ENCODE results near the gene AUTS2.
"Not testable (repeated sequence)": the region's sequence is repeated elsewhere in the genome, so short reads cannot be mapped to it uniquely, and the experiment has no call there.

Gene AUTS2

DNA sequence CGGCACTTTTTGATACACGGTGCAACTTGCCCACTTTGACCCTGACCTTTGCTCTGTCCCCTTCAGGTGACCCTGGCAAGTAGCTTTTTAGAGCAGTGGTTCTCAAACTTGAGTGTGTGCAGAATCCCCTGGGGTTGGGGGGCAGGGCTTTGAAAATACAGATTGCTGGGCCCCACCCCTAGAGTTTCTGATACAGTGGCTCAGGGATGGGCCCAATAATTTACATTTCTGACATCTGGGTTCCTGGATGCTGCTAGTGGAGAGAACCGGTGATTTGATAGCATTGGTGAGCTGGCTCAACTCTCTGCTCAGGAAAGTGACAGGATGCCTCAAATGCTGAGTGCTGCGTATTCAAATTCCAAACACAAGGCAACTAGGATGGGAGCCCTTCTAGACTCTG is 995.9 kb downstream of the AUTS2 start:
- DNase-seq (ENCODE audit: low read depth, low spot score): no peak

DNA sequence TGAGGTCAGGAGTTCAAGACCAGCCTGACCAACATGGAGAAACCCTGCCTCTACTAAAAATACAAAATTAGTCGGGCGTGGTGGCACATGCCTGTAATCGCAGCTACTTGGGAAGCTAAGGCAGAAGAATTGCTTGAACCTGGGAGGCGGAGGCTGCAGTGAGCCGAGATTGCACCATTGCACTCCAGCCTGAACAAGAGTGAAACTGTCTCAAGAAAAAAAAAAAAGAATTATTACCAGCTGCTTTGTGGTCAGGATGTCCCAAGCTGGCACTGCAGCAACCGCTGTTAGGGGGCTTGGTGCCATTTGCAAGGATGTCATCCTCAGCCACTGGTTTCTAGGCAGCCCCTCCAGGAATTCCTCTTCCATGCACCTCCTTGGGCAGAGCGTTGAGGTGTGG is 996.6 kb downstream of the AUTS2 start:
- not testable (repeated sequence) for DNase-seq (ENCODE audit: low read depth, low spot score)

DNA sequence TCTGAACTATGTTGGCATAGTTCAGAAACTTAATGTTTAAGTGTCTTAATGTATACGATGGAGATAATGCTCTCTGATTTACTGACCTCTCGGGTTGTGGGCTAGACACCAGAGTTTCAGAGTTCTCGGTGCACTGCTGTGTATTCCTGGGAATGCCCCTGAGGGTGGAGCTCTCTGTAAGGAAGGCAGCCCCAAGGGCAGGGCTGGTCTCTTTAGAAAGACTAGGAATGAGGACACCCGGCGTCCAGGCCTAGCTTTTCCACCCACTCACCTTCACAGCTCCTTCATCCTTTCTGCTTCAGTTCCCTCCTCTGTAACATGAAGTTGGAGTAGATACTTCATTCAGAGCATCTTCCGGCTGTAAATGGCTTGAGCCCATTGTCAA is 997.1 kb downstream of the AUTS2 start:
- no peak for DNase-seq (ENCODE audit: low read depth, low spot score)

DNA sequence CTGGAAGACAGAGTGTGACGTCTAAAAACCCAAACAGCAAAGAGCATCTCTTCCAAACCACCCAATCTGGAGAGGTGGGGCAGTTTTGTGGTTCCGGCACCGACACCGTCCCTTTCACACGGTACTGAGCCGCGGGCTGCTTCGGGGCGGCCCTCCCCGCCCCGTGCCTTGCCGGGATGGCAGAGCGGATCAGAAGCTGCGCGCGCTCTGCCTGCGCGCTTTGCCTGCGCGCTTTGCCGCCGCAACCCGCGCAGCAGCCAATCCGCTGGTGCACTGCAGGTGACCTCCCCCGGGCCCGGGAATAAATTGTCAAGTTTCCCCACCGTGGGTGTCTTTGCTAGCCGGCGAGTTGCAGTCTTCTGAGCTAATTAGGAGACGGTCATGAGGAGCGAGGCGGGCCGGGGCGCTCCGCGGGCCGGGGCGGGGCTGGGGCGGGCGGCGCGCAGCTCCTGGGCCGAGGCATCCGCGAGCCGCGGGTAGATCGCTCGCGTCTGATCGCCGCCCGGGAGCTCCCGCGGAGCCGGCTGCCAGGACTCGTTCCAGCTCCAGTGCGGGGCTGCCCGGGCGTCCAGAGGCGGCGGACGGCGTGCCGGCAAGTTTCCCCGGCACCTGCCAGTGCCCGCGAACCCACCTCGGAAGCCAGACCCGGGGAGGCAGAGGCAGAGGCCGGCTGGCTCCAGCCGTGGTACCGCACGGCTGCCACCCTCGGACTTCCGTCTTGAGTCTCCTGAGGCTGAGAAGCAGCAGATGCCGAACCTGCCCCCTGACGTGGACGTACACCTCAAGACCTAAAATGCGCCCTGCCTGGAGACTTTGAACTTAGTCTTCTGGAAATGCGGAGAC is 997.7 kb downstream of the AUTS2 start:
- DNase-seq (ENCODE audit: low read depth, low spot score): no peak

DNA sequence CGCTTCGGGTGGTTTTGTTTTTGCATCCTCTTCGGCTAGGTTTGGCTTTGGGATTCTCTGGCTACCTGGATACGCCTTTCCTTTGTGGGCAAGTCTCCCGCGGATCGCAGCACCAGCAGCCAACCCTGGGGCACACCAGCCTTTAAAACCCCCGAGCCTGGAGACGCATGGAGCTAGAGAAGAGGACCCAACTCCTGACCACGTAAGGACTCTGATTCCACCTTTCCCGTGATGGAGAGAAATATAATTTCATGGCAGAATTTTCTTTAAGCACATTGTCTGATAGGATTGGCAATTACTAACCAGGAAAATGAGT is 998.3 kb downstream of the AUTS2 start:
- DNase-seq (ENCODE audit: low read depth, low spot score): no peak

DNA sequence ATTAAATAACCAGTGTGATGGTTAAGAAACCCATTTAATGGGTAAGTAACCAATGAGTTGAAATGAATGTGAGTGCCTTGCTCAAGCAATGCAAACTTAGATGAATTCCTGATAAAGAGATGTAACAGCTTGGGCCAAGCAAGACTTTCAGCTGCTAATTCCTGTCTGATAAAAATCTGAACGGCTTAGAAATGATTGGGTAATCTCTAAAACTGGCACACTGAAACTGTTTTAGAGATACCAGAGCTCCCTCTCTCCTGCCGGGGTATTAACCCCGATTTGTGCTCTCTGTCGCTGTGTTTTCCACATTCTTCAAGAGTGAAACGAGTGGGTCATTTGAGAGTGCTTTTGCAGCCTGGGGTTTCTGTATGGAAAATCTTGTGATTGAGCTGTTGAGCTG is 998.8 kb downstream of the AUTS2 start:
- DNase-seq (ENCODE audit: low read depth, low spot score): no peak

DNA sequence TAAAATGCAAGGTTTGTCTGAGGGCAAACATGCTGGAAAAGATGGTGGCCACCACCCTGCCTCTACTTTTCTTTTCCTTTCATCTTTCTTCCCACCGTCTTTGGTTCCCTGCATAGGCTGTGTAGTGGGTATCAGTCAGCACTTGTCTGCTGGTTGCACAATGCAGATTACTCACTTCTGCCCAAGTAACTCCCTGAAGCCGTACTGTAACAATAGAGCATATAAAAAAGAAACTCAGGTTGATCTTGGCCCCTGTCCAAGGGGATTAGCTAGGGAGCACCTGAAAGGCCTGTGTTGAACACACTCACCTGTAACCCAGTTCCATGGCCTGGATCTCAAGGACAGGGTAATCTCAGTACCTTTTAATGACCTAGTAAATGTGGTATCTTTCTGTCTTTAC is 1000.7 kb downstream of the AUTS2 start:
- no peak for DNase-seq (ENCODE audit: low read depth, low spot score)

DNA sequence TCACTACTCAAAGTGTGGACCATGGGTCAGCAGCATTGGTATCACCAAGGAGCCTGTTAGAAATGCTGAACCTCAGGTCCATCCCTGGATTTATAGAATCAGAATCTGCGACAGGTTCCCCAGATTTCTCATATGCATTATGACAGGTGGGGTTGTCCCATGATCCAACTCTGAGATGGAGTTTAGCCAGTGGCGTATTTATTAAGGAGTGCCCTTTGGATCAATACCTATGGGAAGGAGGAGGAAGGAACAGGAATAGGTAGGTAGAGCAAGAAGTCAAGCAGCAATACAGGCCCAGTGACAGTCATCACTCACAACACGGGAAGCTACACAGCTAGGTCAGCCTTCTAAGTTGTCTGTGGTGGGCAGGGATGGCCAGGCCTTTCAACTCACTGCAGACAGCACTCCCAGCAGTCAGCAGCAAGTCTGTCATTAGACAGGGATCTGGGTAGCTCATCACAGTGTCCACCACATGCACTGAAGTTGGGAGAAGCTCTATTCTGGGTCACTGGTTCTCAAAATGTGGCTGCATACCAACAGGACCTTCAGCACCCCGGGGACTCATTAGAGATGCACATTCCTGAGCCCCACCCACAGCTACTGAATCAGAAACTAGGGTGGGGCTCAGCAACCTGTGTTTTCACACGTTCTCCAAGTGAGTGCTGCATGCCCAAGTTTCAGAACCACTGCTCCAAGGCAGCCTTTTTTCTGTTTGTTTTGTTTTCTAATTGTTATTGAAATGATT is 1001.3 kb downstream of the AUTS2 start:
- no peak for DNase-seq (ENCODE audit: low read depth, low spot score)

DNA sequence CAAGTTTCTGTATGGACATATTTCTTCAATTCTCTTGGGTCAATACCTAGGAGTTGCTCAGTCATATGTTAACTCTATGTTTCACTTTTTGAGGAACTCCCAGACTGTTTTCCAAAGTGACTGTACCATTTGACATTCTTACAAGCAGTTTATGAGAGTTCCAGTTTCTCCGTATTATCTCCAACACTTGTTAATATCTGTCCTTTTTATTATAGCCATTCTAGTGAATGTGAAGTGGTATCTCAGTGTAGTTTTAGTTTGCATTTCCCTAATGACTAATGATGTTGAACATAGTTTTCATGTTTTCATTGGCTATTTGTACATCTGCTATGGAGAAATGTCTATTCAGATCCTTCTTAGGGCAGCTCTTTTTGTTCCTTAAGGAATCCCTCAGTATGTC is 1002.7 kb downstream of the AUTS2 start:
- DNase-seq (ENCODE audit: low read depth, low spot score): no peak

DNA sequence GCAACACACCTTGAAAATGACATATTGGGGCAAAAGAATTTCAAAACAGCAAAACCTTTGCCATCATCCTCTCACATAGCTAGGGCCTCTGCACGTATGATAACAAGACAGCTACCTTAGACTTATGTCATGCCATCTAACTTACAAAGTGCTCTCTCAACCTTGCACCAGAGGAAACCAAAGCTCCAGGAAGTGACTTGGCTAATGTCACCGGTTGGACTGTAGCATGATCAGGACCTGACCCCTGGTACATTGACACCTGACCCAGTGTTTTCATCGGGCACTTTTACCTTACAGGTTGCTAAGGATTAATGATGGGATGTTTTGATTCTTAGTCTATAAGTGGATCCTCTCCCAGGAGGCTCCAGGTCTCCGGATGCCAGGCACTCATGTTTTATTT is 1003.8 kb downstream of the AUTS2 start:
- no peak for DNase-seq (ENCODE audit: low read depth, low spot score)

DNA sequence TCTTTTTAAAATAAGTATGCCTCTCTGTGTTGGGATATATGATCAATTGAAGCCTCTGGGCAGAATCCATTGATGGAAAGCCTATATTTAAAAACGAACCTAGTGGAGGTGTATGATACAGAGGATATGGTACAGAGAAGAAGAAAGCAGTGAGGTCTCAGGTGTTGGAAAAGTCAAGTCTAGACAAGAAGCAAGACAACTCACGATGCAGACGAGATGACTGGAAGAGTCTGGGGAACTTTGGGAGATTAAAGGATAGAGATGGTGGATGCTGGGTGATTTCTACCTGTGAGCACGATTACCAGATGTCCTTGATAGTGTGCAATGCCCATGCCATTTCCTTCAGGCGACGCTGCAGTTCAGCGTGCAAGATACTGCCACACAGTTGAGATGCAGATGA is 1009.0 kb downstream of the AUTS2 start:
- DNase-seq (ENCODE audit: low read depth, low spot score): no peak

DNA sequence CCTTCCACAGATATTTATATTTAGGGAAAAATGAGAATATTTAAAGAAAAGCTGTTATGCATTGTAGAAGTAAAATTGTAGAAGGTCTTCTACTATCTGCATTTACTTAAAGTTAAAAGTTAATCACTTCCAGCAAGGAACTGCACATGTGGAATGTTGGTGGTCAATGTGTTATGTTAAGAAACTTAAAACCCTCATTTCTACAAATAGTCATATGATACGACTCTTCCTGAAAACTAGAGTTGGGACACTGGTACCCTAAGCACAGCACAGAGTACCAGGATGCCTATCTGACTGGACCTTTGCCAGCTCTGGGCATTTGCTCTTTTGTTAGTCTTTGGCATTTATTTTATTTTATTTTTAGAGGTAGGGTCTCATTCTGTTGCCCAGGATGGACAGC is 1009.5 kb downstream of the AUTS2 start:
- DNase-seq (ENCODE audit: low read depth, low spot score): no peak

DNA sequence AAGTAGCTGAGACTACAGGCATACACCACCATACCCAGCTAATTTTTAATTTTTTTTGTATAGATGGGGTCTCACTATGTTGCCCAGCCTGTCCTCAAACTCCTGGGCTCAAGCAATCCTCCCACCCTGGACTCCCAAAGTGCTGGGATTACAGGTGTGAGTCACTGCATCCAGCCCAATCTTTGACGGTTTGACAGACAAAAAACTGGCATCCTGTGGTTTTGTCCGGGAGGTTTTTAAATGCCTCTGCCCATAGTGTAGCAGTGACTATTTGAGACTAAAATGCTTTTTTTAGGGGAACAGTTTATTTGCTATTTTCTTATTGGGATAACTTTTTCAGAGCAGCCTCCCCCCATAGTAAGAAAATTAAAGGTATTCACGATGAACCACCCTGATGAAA is 1010.0 kb downstream of the AUTS2 start:
- DNase-seq (ENCODE audit: low read depth, low spot score): no peak

DNA sequence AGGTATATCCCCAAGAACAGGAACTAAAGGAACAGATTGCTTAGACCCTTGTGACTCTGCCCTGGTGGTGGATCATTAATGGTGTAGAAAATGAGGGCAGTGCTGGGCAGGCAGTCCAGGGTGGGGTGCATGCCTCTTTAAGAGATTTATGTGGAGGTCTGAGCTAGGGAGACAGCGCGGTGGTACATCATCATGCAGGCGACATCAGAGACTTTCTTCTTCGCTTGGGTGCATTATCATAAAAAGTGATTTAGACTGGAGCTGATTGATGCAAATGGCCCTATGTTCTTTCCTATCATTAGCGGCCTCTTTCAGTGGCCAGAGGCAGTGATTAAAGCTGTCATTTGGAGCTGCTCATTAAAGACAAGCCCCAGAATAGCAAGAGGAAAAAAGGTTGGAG is 1014.5 kb downstream of the AUTS2 start:
- DNase-seq (ENCODE audit: low read depth, low spot score): no peak

DNA sequence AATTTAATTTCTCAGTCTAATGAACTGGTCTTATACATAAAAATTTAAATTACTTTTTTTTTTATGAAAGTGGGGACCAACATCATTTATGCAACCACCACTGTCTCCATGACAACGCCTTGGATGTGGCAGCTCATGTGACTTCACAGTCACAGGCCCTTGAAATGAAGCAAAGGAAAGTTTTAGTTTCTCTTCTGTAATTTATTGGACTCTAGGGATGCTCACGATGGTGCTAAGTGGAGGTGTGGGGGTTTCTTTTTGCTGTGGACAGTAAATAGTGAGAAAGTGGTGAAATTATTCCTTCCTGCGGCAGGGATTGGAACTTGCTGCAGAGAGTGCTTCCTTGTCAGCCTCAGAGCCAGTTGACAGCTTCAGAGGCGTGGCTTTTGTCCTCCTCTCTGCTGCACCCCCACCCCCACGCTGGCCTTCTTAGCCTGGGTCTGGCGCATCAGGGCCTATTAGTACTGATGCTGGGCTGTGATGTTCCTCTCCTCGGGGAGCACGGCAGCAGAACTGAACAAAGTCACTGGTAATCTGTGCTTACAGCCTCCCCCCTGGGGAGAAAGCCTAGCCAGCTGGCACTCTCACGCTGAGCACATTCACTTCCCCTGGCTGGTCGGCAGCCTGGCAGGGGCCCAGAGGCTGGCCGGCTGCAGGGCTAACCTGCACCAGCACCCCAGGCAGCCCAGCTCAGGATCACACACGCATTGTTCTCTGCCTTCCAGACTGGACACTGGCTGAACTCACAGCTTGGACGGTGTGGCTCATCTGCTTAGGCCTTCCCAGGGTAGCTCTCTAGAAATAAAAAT is 1016.2 kb downstream of the AUTS2 start:
- no peak for DNase-seq (ENCODE audit: low read depth, low spot score)

DNA sequence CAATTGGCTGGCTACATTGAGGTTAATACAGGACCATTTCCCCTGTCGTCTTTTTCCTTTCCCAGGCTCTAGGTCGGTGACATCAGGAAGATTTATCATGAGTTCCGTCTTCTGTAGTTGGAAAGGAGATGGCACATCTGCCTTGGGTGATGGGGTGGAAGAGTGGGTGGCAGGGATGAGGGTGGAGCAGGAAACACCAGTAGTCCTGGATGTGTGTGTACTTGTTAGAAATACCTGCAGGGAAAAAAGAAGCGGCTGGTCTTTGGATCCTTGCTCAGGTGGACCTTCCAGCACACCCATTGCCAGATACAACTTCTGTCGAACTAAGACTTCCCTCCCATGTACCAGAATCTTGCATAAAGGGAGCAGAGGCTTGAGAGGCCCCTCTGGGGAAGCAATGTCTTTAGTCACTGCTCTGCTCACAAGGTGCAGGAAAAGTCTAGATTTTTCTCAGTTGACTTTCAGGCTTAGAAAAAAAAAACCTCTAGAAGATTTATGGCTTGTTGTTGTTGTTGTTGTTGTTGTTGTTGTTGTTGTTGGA is 1016.9 kb downstream of the AUTS2 start:
- DNase-seq (ENCODE audit: low read depth, low spot score): no peak

DNA sequence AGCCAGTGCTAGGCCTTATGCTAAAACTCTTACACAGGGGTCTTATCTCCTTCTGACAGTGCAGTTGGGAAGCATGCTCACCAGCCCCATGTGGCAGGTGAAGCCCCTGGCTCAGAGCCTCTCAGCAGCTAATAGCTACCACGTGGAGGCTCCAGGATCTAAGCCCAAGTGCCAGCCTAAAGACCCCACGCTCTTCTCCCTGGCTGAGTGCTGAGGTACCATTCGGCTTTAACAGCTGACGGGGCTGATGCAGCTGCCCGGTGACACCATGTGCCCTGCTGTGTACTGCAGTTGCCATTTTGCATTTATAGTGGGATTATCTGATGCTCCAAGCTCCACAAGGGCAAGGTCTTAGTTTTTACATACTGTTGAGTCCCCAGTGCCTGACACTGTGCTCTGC is 1017.9 kb downstream of the AUTS2 start:
- no peak for DNase-seq (ENCODE audit: low read depth, low spot score)

DNA sequence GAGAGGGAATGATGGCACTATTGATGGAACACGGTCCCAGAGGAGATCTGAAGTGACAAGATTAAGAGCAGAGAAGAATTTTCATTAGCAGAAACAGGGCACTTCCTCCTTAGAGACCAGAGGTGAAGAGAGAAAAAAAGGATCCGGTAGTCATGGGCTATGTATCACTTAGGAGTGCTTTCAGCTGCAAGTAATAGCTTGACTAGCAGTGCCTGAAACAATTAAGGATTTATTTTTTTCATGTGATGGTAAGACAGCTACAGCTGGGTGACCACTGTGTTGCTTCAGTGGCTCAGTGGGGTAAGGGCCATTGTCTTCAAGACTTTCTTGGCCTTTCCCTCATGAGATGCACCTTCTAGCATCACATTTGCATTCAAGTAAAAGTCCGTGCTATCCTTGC is 1018.5 kb downstream of the AUTS2 start:
- DNase-seq (ENCODE audit: low read depth, low spot score): no peak

DNA sequence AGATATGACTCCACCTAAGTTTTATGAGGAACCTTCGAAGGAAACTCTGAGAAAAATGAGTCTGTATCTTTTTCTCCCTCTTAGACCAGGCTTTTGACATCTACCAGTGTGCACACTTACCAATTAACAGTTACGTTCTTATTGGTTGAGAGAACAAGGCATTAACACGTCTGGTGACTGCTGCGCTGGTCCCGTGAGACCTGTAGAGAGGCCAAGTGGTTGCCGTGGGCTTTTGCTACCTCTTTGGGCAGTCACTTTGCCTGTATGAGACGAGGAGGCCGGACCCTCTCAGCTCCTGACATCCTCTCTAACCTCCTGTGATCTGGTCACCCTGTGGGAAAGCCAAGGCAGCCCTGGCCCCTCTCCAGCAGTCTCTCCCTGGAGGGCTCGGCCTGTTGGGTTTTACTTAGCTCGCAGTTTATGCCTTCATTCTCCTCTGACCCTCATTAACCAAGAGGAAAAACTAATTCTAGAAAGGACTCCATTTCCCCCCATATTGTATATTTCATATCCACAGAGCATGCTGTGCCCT is 1019.8 kb downstream of the AUTS2 start:
- no peak for DNase-seq (ENCODE audit: low read depth, low spot score)

DNA sequence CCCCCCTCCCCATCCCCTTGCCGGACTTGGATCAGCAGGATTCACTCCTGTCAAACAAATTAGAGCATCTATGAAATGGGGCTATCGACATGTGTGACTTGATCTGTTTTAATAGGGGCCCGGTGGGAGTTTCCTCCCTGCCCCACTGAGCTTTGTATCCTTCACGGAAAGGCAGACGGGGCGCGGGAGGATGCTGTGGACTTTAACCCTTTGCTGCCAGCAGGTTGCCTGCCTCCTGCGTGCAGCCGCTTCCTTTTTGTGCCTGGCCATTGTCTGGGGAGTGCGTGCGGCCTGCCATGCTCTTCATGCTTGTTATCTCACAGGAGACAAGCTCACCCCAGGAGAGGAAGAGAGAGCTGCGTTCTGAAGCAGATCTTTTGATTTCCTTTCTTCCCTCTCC is 1020.9 kb downstream of the AUTS2 start:
- no peak for DNase-seq (ENCODE audit: low read depth, low spot score)

DNA sequence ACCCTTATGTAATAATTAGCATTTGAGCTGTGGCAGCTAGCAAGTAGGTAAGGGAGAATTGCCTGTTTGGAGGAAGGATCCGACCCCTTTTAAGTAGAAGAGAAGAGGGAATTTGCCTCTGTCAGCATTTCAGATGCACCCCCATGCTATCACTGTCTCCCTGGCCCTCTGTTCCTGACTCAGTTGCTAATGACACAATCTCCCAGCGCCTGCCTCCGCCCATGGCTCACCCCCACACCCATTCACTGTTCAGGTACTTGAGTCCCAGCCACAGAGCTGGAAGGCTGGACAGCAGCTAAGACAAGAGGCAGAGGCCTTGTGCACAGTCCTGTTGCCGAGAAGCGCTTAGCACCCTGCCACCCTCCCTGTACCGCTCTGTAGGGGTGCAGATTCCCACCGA is 1021.4 kb downstream of the AUTS2 start:
- DNase-seq (ENCODE audit: low read depth, low spot score): no peak
